GM23248 (cell line): ENCODE measurements around the gene GPRIN1. TPM values are rescaled to one million over a fixed set of nuclear protein-coding genes. Genes with fewer than 3 reads are reported as not detected.

Experiments
- DNase-seq: peaks from one replicate; pipeline ENCODE4 v3.0.0-alpha.2; 2015
- H2AFZ ChIP-seq: fragments of 200-600 bp; sonication (generic); 2 replicates; pipeline ENCODE4 v1.6.1; 2016; ENCODE audit warnings: antibody characterized with exemption
- H3F3A ChIP-seq: fragments of 200-600 bp; sonication (generic); 2 replicates; pipeline ENCODE4 v1.6.1; 2016; ENCODE audit warnings: mild to moderate bottlenecking, antibody characterized with exemption, mixed run types; ENCODE audit not compliant: insufficient read depth
- H3K27ac ChIP-seq: fragments of 200-600 bp; sonication (generic); 2 replicates; pipeline ENCODE4 v1.5.1; 2016; ENCODE audit warnings: mild to moderate bottlenecking
- H3K27me3 ChIP-seq: fragments of 200-600 bp; sonication (generic); replicated peaks from 2 replicates; pipeline ENCODE4 v1.6.1; 2016; ENCODE audit warnings: mild to moderate bottlenecking; ENCODE audit not compliant: insufficient read depth
- H3K36me3 ChIP-seq: fragments of 200-600 bp; sonication (generic); 2 replicates; pipeline ENCODE4 v1.6.1; 2016; ENCODE audit warnings: low read depth, mild to moderate bottlenecking
- H3K4me1 ChIP-seq: fragments of 200-600 bp; sonication (generic); 2 replicates; pipeline ENCODE4 v1.6.1; 2016; ENCODE audit warnings: mild to moderate bottlenecking; ENCODE audit not compliant: insufficient read depth
- H3K4me2 ChIP-seq: fragments of 200-600 bp; sonication (generic); one replicate; pipeline ENCODE4 v1.6.1; 2016; ENCODE audit warnings: mild to moderate bottlenecking; ENCODE audit not compliant: unreplicated experiment
- H3K4me3 ChIP-seq: fragments of 200-600 bp; sonication (generic); 2 replicates; pipeline ENCODE4 v1.5.1; 2016; ENCODE audit warnings: mild to moderate bottlenecking
- H3K79me2 ChIP-seq: fragments of 200-600 bp; sonication (generic); 2 replicates; pipeline ENCODE4 v1.6.1; 2016; ENCODE audit warnings: mild to moderate bottlenecking; ENCODE audit not compliant: insufficient read depth
- H3K9ac ChIP-seq: fragments of 200-600 bp; sonication (generic); 2 replicates; pipeline ENCODE4 v1.6.1; 2016; ENCODE audit warnings: mild to moderate bottlenecking
- H3K9me2 ChIP-seq: fragments of 200-600 bp; sonication (generic); 2 replicates; pipeline ENCODE4 v1.6.1; 2016; ENCODE audit warnings: mixed run types, mild to moderate bottlenecking, moderate library complexity; ENCODE audit not compliant: insufficient read depth
- H3K9me3 ChIP-seq: fragments of 200-600 bp; sonication (generic); one replicate; pipeline ENCODE4 v1.6.1; 2017; ENCODE audit warnings: low read depth
- H4K20me1 ChIP-seq: fragments of 200-600 bp; sonication (generic); 2 replicates; pipeline ENCODE4 v1.6.0; 2016; ENCODE audit not compliant: insufficient read depth
- EZH2 ChIP-seq: fragments of 200-600 bp; sonication (generic); IDR thresholded peaks from 2 replicates; pipeline ENCODE4 v1.6.1; 2018; ENCODE audit warnings: antibody characterized with exemption, mild to moderate bottlenecking; ENCODE audit not compliant: insufficient read depth, poor library complexity, severe bottlenecking
- EZH2phosphoT487 ChIP-seq: fragments of 200-600 bp; sonication (generic); IDR thresholded peaks from 2 replicates; pipeline ENCODE4 v1.6.1; 2018; ENCODE audit warnings: antibody characterized with exemption, moderate library complexity, mild to moderate bottlenecking, low read depth; ENCODE audit not compliant: insufficient read depth
- WGBS, 2 experiments: methylation state at CpG; one replicate each; pipeline ENCODE4 v1.1.6; 2015 to 2017; ENCODE audit warnings: low lambda C conversion rate in 2 of 2, low coverage in 1 of 2; ENCODE audit errors: missing lambda C conversion rate in 2 of 2; 5-methylcytosine and 5-hydroxymethylcytosine counted together
- in situ Hi-C: fragments of 300-500 bp; cut with MboI; formaldehyde crosslinking; loops from 2 replicates; pipeline ENCODE4 v1.15.0; 2020
- polyA plus RNA-seq: library from polyadenylated mRNA; unstranded; fragments of >200 nt; fragmentation: Nextera tagmentation; extraction: Ambion mirVana; gene quantifications from 2 replicates; pipeline ENCODE4 v1.2.1, GENCODE V29; 2016
- total RNA-seq: library from RNA; depleted of rRNA; stranded (reverse); fragments of >200 nt; shearing (Covaris generic); gene quantifications from 2 replicates; pipeline ENCODE4 v1.2.3, GENCODE V29; 2014; rRNA removed

The GPRIN1 gene
- total RNA-seq, result 4.3 and 4.8 TPM in 2 replicates
- polyA plus RNA-seq, result 1.2 and 1.3 TPM in 2 replicates

GRCh38 chr5:176609724-176610434 lies at the start of gene GPRIN1:
Gene GPRIN1, minus strand, starts transcription at chr5:176610156. Its CDS starts 10,322 bp downstream, at chr5:176599834.
- Histone ChIP-seq H3K27me3 (no peaks in the 10 kb centered on the region), H3K4me2 (peak within 1 kb of the TSS; percentile 62), H3K27ac (no peak within 1 kb of the TSS), H2AFZ (peak within 1 kb of the TSS; percentile 83; the same call in 1 of the 2 replicates), H3K4me3 (peak within 1 kb of the TSS; percentile 74), H3K9me2 (no peaks in the 10 kb centered on the region), H3K9ac (peak within 1 kb of the TSS; percentile 55; the same call in 1 of the 2 replicates), H3K36me3 (no peaks in the 10 kb centered on the region), H3F3A (0 out of 2 replicates have a peak, but pooled peaks cover 4% of the 10 kb centered on the region), H4K20me1 (no peaks in the 10 kb centered on the region), H3K4me1 (peaks cover 11% of the 10 kb centered on the region), H3K79me2 (no peaks in the 10 kb centered on the region), H3K9me3 (no peaks in the 10 kb centered on the region)
- TF ChIP-seq EZH2phosphoT487 (no peak), EZH2 (no peak)
- in situ Hi-C loops, result no loop called here
- peak; percentile 80 for DNase-seq
- 4 to 11% methylated on average over 12 to 21 of the region's 101 CpGs for WGBS, 2 experiments

GRCh38 chr5:176659512-176659839 lies 49.5 kb upstream of the GPRIN1 start:
- DNase-seq, result no peak
- Histone ChIP-seq H3F3A (no peaks in the 10 kb centered on the region), H3K9ac (no peak overlapping the region), H3K9me3 (no peaks in the 10 kb centered on the region), H3K4me2 (no peak overlapping the region), H3K36me3 (0 out of 2 replicates have a peak, but pooled peaks cover 8% of the 10 kb centered on the region), H3K27ac (no peak overlapping the region), H3K27me3 (peaks cover 11% of the 10 kb centered on the region), H3K9me2 (no peaks in the 10 kb centered on the region), H3K4me3 (no peak overlapping the region), H3K4me1 (no peaks in the 10 kb centered on the region), H3K79me2 (no peaks in the 10 kb centered on the region), H2AFZ (no peak overlapping the region), H4K20me1 (no peaks in the 10 kb centered on the region; the same call in 1 of the 2 replicates)
- 59 to 74% methylated on average over 4 to 7 of the region's 7 CpGs for WGBS, 2 experiments
- in situ Hi-C loops, result no loop called here
- TF ChIP-seq EZH2phosphoT487 (no peak), EZH2 (no peak)

GRCh38 chr5:176658817-176659511 lies 49.0 kb upstream of the GPRIN1 start:
- H2AFZ ChIP-seq, result no peak overlapping the region
- in situ Hi-C loops, result no loop called here
- no peaks in the 10 kb centered on the region; the same call in 1 of the 2 replicates for H4K20me1 ChIP-seq
- H3K9me2 ChIP-seq, result no peaks in the 10 kb centered on the region
- peaks cover 6% of the 10 kb centered on the region for H3K27me3 ChIP-seq
- peak; percentile 27 for DNase-seq
- H3K27ac ChIP-seq, result no peak overlapping the region
- 81 to 83% methylated on average over 10 to 11 of the region's 11 CpGs for WGBS, 2 experiments
- H3F3A ChIP-seq, result no peaks in the 10 kb centered on the region
- no peak overlapping the region for H3K4me3 ChIP-seq
- TF ChIP-seq EZH2phosphoT487, result no peak
- TF ChIP-seq EZH2, result no peak
- 0 out of 2 replicates have a peak, but pooled peaks cover 8% of the 10 kb centered on the region for H3K36me3 ChIP-seq
- no peak overlapping the region for H3K4me2 ChIP-seq
- 0 out of 2 replicates have a peak, but pooled peaks cover under 1% of the 10 kb centered on the region for H3K4me1 ChIP-seq
- no peaks in the 10 kb centered on the region for H3K79me2 ChIP-seq
- H3K9ac ChIP-seq, result no peak overlapping the region
- H3K9me3 ChIP-seq, result no peaks in the 10 kb centered on the region

GRCh38 chr5:176658007-176658599 lies 48.1 kb upstream of the GPRIN1 start:
- DNase-seq, result peak; percentile 84
- H3K27me3 ChIP-seq, result no peaks in the 10 kb centered on the region; the same call in 1 of the 2 replicates
- TF ChIP-seq EZH2phosphoT487, result no peak
- no peak for TF ChIP-seq EZH2
- no peak overlapping the region for H3K4me3 ChIP-seq
- H4K20me1 ChIP-seq, result no peaks in the 10 kb centered on the region; the same call in 1 of the 2 replicates
- H3K4me1 ChIP-seq, result peaks cover 9% of the 10 kb centered on the region
- 51 to 54% methylated on average over 12 to 14 of the region's 14 CpGs for WGBS, 2 experiments
- H3K9me2 ChIP-seq, result no peaks in the 10 kb centered on the region
- H3K9ac ChIP-seq, result no peak overlapping the region
- H3F3A ChIP-seq, result peaks cover 6% of the 10 kb centered on the region; the same call in 1 of the 2 replicates
- H3K36me3 ChIP-seq, result 0 out of 2 replicates have a peak, but pooled peaks cover 8% of the 10 kb centered on the region
- no peak overlapping the region for H3K27ac ChIP-seq
- no peaks in the 10 kb centered on the region for H3K79me2 ChIP-seq
- in situ Hi-C loops, result no loop called here
- no peak overlapping the region for H2AFZ ChIP-seq
- no peaks in the 10 kb centered on the region for H3K9me3 ChIP-seq
- no peak overlapping the region for H3K4me2 ChIP-seq
